A673 (cell line): ENCODE results near the gene INAFM1.

Experiments used
- EZH2 ChIP-seq: fragments of 200-600 bp; sonication (generic); IDR thresholded peaks from 2 replicates; pipeline ENCODE4 v1.6.1; 2017; ENCODE audit warnings: borderline replicate concordance, low read depth, mild to moderate bottlenecking, mixed read lengths, antibody characterized with exemption, low read length; ENCODE audit not compliant: poor library complexity, severe bottlenecking
- TF ChIP-seq, protein P1 (sequence below): fragments of 300-800, 200-600 bp; sonication (generic); conservative IDR thresholded peaks from 2 replicates; pipeline ENCODE4 v1.5.1; 2017; ENCODE audit warnings: low read depth, mild to moderate bottlenecking, antibody characterized with exemption, low read length, moderate library complexity, mixed read lengths

- TF ChIP-seq, protein P1, sequence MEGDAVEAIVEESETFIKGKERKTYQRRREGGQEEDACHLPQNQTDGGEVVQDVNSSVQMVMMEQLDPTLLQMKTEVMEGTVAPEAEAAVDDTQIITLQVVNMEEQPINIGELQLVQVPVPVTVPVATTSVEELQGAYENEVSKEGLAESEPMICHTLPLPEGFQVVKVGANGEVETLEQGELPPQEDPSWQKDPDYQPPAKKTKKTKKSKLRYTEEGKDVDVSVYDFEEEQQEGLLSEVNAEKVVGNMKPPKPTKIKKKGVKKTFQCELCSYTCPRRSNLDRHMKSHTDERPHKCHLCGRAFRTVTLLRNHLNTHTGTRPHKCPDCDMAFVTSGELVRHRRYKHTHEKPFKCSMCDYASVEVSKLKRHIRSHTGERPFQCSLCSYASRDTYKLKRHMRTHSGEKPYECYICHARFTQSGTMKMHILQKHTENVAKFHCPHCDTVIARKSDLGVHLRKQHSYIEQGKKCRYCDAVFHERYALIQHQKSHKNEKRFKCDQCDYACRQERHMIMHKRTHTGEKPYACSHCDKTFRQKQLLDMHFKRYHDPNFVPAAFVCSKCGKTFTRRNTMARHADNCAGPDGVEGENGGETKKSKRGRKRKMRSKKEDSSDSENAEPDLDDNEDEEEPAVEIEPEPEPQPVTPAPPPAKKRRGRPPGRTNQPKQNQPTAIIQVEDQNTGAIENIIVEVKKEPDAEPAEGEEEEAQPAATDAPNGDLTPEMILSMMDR: no peak
- TF ChIP-seq EZH2: no peak
Measured at GRCh38 chr19:47241919-47242577, 32.6 kb upstream of the INAFM1 start.
